Fibroblast of lung (primary cell): Measurements from ENCODE around the gene CUL1. TPM values are rescaled to one million over a fixed set of nuclear protein-coding genes. Genes with fewer than 3 reads are reported as not detected.

Source experiments
- DNase-seq, 2 donors: peaks; one replicate each; pipeline versions ENCODE4 v3.0.0 to v3.0.0-alpha.2; 2010; ENCODE audit warnings: low read depth in 2 of 2
- H2AFZ ChIP-seq: 2 replicates; pipeline ENCODE4 v1.5.1; 2012; ENCODE audit warnings: low read length, control low read depth, inconsistent platforms
- H3K27ac ChIP-seq: 2 replicates; pipeline ENCODE4 v1.5.1; 2011; ENCODE audit warnings: low read length, control low read depth; ENCODE audit not compliant: insufficient read depth
- H3K27me3 ChIP-seq: 2 replicates; pipeline ENCODE4 v1.5.1; 2011; ENCODE audit warnings: mild to moderate bottlenecking, low read length; ENCODE audit not compliant: control insufficient read depth, insufficient read depth
- H3K36me3 ChIP-seq: 2 replicates; pipeline ENCODE4 v1.5.1; 2011; ENCODE audit warnings: low read length; ENCODE audit not compliant: control insufficient read depth, insufficient read depth
- H3K4me1 ChIP-seq: 2 replicates; pipeline ENCODE4 v1.5.1; 2011; ENCODE audit warnings: low read length; ENCODE audit not compliant: control insufficient read depth, insufficient read depth; ENCODE audit errors: extremely low read depth
- H3K4me2 ChIP-seq: 2 replicates; pipeline ENCODE4 v1.5.1; 2011; ENCODE audit warnings: low read length, control low read depth; ENCODE audit not compliant: insufficient read depth; ENCODE audit errors: extremely low read depth
- H3K4me3 ChIP-seq, 4 experiments: fragments of 200-600 bp in 1 of 4; sonication (generic) in 1 of 4; replicated peaks in 1 of 4; 2 replicates each; pipeline ENCODE4 v1.5.1; 2011 to 2016; ENCODE audit warnings: low read length in 4 of 4, low read depth in 3 of 4, mild to moderate bottlenecking in 3 of 4, control low read depth in 2 of 4, inconsistent platforms in 1 of 4, mixed read lengths in 1 of 4; ENCODE audit not compliant: insufficient read depth in 1 of 4; ENCODE audit errors: control extremely low read depth in 1 of 4
- H3K79me2 ChIP-seq: 2 replicates; pipeline ENCODE4 v1.5.1; 2012; ENCODE audit warnings: mild to moderate bottlenecking, low read length, inconsistent platforms; ENCODE audit not compliant: control insufficient read depth, insufficient read depth
- H3K9ac ChIP-seq: 2 replicates; pipeline ENCODE4 v1.5.1; 2011; ENCODE audit warnings: mild to moderate bottlenecking, low read length, control low read depth; ENCODE audit not compliant: insufficient read depth
- H3K9me3 ChIP-seq: 2 replicates; pipeline ENCODE4 v1.5.1; 2012; ENCODE audit warnings: low read depth, low read length; ENCODE audit not compliant: control insufficient read depth, insufficient read depth
- H4K20me1 ChIP-seq: 2 replicates; pipeline ENCODE4 v1.5.1; 2011; ENCODE audit warnings: low read length; ENCODE audit not compliant: control insufficient read depth, insufficient read depth; ENCODE audit errors: extremely low read depth
- CTCF ChIP-seq, 2 donors: IDR thresholded peaks in 1 of 2; conservative IDR thresholded peaks in 1 of 2; 1 replicate in 1 of 2; 2 replicates in 1 of 2; pipeline ENCODE4 v1.5.1; 2011 to 2012; ENCODE audit warnings: low read length in 2 of 2, control low read depth in 1 of 2, inconsistent platforms in 1 of 2, low read depth in 1 of 2, mild to moderate bottlenecking in 1 of 2
- EZH2 ChIP-seq: IDR thresholded peaks from 2 replicates; pipeline ENCODE4 v1.5.1; 2012; ENCODE audit warnings: low read length, control low read depth, mild to moderate bottlenecking; ENCODE audit errors: missing control alignments
- polyA plus RNA-seq, 2 donors: library from polyadenylated mRNA; depleted of rRNA in 1 of 2; stranded (reverse) in 1 of 2; unstranded in 1 of 2; fragments of >200 nt; gene quantifications; 2 replicates each; pipeline ENCODE4 v1.2.1, GENCODE V29; 2011 to 2012; ENCODE audit warnings: missing spikeins in 1 of 2
- total RNA-seq: library from RNA; depleted of rRNA; stranded (reverse); fragments of >200 nt; gene quantifications from 2 replicates; pipeline ENCODE4 v1.2.1, GENCODE V29; 2014

CUL1 gene
- total and polyA plus RNA-seq, 2 donors (not counting 1 experiment from before 2014, with no cell fraction given): 47.9 to 52.3 TPM

DNA sequence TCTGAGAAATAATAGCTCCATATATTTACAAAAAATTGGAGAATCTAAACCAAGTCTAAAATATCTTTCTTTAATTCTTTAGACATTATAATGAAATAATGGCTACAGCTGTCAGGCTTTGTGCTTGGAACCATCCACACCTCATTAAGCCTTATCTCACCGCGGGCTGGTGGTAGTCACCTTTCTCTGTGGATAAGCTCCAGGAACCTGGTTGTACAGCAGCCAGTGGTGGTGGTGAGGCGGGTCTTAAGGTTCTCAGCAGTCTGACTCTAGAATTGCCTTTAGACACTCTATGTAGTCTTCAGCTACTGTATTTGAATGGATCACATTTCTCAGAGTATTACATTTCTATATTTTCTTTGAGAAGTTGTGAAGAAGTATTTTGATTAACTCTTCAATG, 34.2 kb downstream of the CUL1 start:
- no peak overlapping the region for H3K9ac ChIP-seq
- no peak overlapping the region for H3K4me2 ChIP-seq
- H2AFZ ChIP-seq: no peak overlapping the region
- peaks cover under 1% of the 10 kb centered on the region for H3K36me3 ChIP-seq
- H3K4me1 ChIP-seq: peaks cover 11% of the 10 kb centered on the region
- H3K4me3 ChIP-seq: no peak overlapping the region
- no peak for DNase-seq
- H3K27ac ChIP-seq: no peak overlapping the region
- TF ChIP-seq CTCF (conservative IDR thresholded peaks at IDR 0.05 in 1 of 2, IDR thresholded peaks at IDR 0.05 in 1 of 2; ENCODE audit: low read depth in 1 of 2, low read length in 2 of 2) (no peak), EZH2 (no peak)
- H3K27me3 ChIP-seq: no peaks in the 10 kb centered on the region
- H3K9me3 ChIP-seq: no peaks in the 10 kb centered on the region
- no peaks in the 10 kb centered on the region for H4K20me1 ChIP-seq
- H3K79me2 ChIP-seq: peaks cover 62% of the 10 kb centered on the region

DNA sequence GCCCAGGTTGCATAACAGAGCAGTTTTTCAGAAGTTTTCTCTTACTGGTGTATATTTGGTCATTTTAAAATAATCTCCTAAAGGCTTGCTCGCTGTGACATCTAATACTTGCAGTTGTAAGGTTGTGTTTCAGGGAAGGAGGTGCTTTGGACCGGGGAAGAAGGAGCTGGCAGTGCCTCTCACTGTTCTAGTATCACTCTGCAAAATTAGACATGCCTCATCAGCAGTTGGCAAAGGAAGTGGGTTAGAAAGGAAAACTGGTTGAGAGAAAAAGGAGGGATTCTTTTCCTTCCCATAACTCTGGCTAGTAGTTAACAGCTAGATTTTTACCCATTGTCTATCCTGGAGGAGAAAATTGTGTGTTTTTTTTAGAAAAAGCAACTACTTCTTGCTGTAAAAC, 34.8 kb downstream of the CUL1 start:
- Histone ChIP-seq H2AFZ (no peak overlapping the region), H3K4me1 (peaks cover 11% of the 10 kb centered on the region), H3K27ac (no peak overlapping the region), H3K4me2 (no peak overlapping the region), H3K36me3 (peaks cover 5% of the 10 kb centered on the region), H3K9me3 (no peaks in the 10 kb centered on the region), H3K9ac (no peak overlapping the region), H3K27me3 (no peaks in the 10 kb centered on the region), H3K79me2 (peaks cover 60% of the 10 kb centered on the region), H3K4me3 (no peak overlapping the region), H4K20me1 (no peaks in the 10 kb centered on the region)
- TF ChIP-seq CTCF (conservative IDR thresholded peaks at IDR 0.05 in 1 of 2, IDR thresholded peaks at IDR 0.05 in 1 of 2; ENCODE audit: low read depth in 1 of 2, low read length in 2 of 2) (no peak), EZH2 (no peak)
- DNase-seq: no peak

GRCh38 chr7:148735141-148735540, 36.4 kb downstream of the CUL1 start:
- peaks cover 51% of the 10 kb centered on the region for H3K79me2 ChIP-seq

More at GRCh38 chr7:148735141-148735540, 36.4 kb downstream of the CUL1 start:
- Histone ChIP-seq H2AFZ (no peak overlapping the region), H3K4me1 (peaks cover 4% of the 10 kb centered on the region), H3K27ac (no peak overlapping the region), H3K9ac (no peak overlapping the region), H3K27me3 (no peaks in the 10 kb centered on the region), H3K36me3 (peaks cover 5% of the 10 kb centered on the region), H3K4me3 (no peak overlapping the region), H3K9me3 (no peaks in the 10 kb centered on the region), H3K4me2 (no peak overlapping the region), H4K20me1 (no peaks in the 10 kb centered on the region)
- TF ChIP-seq CTCF (conservative IDR thresholded peaks at IDR 0.05 in 1 of 2, IDR thresholded peaks at IDR 0.05 in 1 of 2; ENCODE audit: low read depth in 1 of 2, low read length in 2 of 2) (no peak), EZH2 (no peak)
- DNase-seq: no peak
